Body of pancreas (tissue), 4 donors: Measurements from ENCODE around the gene PTTG1IP.

Experiments
- POLR2A ChIP-seq, 3 donors: fragments of 450-650 bp; IDR thresholded peaks; one replicate each; pipeline ENCODE4 v1.6.1; 2016; ENCODE audit warnings: antibody characterized with exemption in 3 of 3, mild to moderate bottlenecking in 2 of 3
- TF ChIP-seq, protein P1 (sequence below), 7 experiments: fragments of 450-650 bp in 4 of 7; fragments of 200-600 bp in 3 of 7; sonication (generic) in 3 of 7; IDR thresholded peaks; one replicate each; pipeline ENCODE4 v1.5.1; 2016 to 2019; ENCODE audit warnings: antibody characterized with exemption in 7 of 7

DNA sequence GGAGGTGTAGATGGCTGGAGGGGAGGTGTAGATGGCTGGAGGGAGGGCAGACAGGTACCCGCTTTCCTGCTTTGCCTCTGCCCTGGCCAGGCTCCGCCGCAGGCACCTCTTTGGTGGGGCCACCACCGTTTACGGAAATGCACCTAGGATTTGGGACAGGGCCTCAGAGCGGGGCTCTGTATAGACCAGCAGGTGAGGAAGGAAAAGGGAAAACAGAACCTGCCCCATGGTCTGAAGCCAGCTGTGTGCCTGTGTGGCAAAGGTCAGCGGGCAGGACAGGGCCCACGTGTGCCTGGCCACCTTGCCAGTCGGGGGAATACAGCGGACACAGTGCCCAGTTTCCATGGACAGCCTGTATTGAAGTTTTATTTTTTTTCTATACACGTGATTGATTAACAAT is 12.1 kb upstream of the PTTG1IP start:
- TF ChIP-seq, protein P1, sequence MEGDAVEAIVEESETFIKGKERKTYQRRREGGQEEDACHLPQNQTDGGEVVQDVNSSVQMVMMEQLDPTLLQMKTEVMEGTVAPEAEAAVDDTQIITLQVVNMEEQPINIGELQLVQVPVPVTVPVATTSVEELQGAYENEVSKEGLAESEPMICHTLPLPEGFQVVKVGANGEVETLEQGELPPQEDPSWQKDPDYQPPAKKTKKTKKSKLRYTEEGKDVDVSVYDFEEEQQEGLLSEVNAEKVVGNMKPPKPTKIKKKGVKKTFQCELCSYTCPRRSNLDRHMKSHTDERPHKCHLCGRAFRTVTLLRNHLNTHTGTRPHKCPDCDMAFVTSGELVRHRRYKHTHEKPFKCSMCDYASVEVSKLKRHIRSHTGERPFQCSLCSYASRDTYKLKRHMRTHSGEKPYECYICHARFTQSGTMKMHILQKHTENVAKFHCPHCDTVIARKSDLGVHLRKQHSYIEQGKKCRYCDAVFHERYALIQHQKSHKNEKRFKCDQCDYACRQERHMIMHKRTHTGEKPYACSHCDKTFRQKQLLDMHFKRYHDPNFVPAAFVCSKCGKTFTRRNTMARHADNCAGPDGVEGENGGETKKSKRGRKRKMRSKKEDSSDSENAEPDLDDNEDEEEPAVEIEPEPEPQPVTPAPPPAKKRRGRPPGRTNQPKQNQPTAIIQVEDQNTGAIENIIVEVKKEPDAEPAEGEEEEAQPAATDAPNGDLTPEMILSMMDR (IDR thresholded peaks at IDR 0.05) = no peak
- TF ChIP-seq POLR2A (IDR thresholded peaks at IDR 0.05) = no peak
